ACC112 (cell line): ENCODE measurements around the gene LPP.
A peak's percentile ranks its signal among the peaks of the same experiment; 100 is the strongest.

Experiments used
- H2AFZ ChIP-seq: fragments of 200-600 bp; sonication (generic); one replicate; pipeline ENCODE4 v1.6.0; 2017; ENCODE audit warnings: antibody characterized with exemption, low read length; ENCODE audit not compliant: unreplicated experiment
- H3K27ac ChIP-seq: fragments of 200-600 bp; sonication (generic); 2 replicates; pipeline ENCODE4 v1.5.1; 2014; ENCODE audit warnings: low read depth, mild to moderate bottlenecking, antibody characterized with exemption, low read length, moderate library complexity
- H3K27me3 ChIP-seq: fragments of 200-600 bp; sonication (generic); 2 replicates; pipeline ENCODE4 v1.6.1; 2014; ENCODE audit warnings: mild to moderate bottlenecking, antibody characterized with exemption, low read length, moderate library complexity, mixed read lengths; ENCODE audit not compliant: insufficient read depth
- H3K36me3 ChIP-seq: fragments of 200-600 bp; sonication (generic); 2 replicates; pipeline ENCODE4 v1.6.1; 2016; ENCODE audit warnings: mild to moderate bottlenecking, antibody characterized with exemption, low read length, moderate library complexity, mixed read lengths; ENCODE audit not compliant: insufficient read depth
- H3K4me1 ChIP-seq: fragments of 200-600 bp; sonication (generic); one replicate; pipeline ENCODE4 v1.6.1; 2016; ENCODE audit warnings: low read length, mixed read lengths; ENCODE audit not compliant: insufficient read depth, unreplicated experiment, control insufficient read depth
- H3K4me3 ChIP-seq: fragments of 200-600 bp; sonication (generic); 2 replicates; pipeline ENCODE4 v1.5.1; 2014; ENCODE audit warnings: mild to moderate bottlenecking, low read depth, low read length
- H3K79me2 ChIP-seq: fragments of 200-600 bp; sonication (generic); one replicate; pipeline ENCODE4 v1.6.0; 2016; ENCODE audit warnings: low read length; ENCODE audit not compliant: control insufficient read depth, unreplicated experiment, insufficient read depth

The LPP gene

DNA sequence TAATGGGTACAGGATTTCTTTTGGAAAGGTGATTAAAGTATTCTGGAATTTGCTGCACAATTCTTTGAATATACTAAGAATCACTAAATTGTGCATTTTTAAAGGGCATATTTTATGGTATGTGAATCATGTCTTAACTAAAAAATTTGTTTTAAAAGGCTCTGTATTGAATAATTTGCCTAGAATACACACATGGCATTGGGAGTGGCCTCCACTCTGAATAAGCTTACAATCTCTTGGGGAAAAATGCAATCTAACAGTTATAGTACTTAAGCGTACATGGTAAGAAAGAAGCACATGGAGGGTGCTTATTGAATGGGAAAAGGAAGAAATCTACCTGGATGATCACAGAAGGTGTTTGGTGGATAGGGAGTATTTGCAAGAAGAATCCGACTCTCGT lies 385.1 kb downstream of the LPP start:
- Histone ChIP-seq H3K4me3 (no peak overlapping the region), H3K79me2 (peaks cover 4% of the 10 kb centered on the region), H3K4me1 (peaks cover 13% of the 10 kb centered on the region), H3K27ac (no peak overlapping the region), H2AFZ (no peak overlapping the region), H3K27me3 (no peaks in the 10 kb centered on the region), H3K36me3 (no peaks in the 10 kb centered on the region)

DNA sequence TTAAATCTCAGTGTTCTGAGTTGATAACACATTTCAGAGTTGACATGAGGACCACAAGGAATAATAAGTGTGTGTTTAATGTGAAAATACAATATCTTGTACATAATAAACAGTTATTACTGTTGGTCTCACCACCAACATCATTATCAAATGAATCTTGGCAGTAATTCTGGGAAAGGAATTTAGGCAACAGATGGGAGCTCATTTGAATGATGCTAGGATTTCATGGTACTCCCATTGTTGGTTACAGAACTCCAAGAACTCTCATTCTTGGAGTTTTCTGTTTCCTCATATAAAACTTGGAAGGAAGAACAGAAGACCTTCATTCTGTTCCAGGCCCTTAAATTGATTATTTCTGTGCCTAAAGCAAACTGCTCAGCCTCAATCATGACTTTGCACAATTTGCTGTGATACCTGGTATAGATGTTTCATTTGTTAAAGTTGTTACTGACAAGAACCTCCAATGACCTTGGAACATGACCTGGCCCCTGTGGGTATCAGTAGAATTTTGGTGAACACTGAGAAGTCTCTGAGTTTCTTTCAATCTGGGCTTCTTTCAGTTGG lies 385.8 kb downstream of the LPP start:
- peaks cover 6% of the 10 kb centered on the region for H3K4me1 ChIP-seq
- no peak overlapping the region for H3K27ac ChIP-seq
- H3K27me3 ChIP-seq, result no peaks in the 10 kb centered on the region
- no peak overlapping the region for H2AFZ ChIP-seq
- no peaks in the 10 kb centered on the region for H3K79me2 ChIP-seq
- no peaks in the 10 kb centered on the region for H3K36me3 ChIP-seq
- H3K4me3 ChIP-seq, result no peak overlapping the region

DNA sequence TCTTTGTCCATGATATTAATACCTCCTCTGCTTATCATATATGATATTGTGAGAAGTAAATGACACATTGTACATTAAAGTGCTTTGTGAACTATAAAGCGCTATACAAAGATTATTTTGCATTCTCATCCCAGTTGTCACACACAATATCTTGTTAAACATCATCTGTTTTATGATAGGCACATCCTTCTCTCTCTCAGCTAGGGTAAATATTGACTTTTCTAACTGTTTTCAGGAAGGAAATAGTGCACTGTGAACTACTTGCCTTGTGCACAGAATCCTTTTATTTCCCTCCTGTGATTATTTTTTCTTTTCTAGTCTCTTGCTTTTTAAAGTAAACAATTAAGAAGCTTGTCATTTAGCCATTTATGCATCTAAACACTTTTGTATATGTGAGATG lies 388.2 kb downstream of the LPP start:
- no peaks in the 10 kb centered on the region for H3K27me3 ChIP-seq
- H3K4me3 ChIP-seq, result no peak overlapping the region
- H2AFZ ChIP-seq, result no peak overlapping the region
- H3K36me3 ChIP-seq, result no peaks in the 10 kb centered on the region
- H3K4me1 ChIP-seq, result peaks cover 9% of the 10 kb centered on the region
- no peaks in the 10 kb centered on the region for H3K79me2 ChIP-seq
- no peak overlapping the region for H3K27ac ChIP-seq

DNA sequence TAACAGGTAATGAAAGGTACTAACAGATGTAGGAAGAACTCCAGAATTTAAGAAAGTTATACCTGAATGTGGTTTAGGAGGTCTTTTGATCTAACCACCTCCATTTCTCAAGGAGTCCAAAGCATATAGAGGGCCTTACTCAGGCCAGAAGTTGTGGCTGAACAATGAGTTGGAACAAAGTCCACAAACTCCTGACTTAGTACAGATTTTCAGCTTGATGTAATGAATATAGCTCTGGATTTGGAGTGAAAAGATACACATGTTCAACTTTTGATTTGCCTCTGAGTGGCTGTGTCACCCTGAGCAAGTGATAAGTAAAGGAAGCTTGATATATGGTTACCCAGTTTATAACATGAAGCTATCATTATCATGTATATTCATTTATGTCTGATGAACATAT lies 390.1 kb downstream of the LPP start:
- H3K4me1 ChIP-seq, result peaks cover 14% of the 10 kb centered on the region
- H2AFZ ChIP-seq, result no peak overlapping the region
- H3K36me3 ChIP-seq, result no peaks in the 10 kb centered on the region
- no peaks in the 10 kb centered on the region for H3K27me3 ChIP-seq
- H3K27ac ChIP-seq, result no peak overlapping the region
- H3K79me2 ChIP-seq, result no peaks in the 10 kb centered on the region
- no peak overlapping the region for H3K4me3 ChIP-seq

DNA sequence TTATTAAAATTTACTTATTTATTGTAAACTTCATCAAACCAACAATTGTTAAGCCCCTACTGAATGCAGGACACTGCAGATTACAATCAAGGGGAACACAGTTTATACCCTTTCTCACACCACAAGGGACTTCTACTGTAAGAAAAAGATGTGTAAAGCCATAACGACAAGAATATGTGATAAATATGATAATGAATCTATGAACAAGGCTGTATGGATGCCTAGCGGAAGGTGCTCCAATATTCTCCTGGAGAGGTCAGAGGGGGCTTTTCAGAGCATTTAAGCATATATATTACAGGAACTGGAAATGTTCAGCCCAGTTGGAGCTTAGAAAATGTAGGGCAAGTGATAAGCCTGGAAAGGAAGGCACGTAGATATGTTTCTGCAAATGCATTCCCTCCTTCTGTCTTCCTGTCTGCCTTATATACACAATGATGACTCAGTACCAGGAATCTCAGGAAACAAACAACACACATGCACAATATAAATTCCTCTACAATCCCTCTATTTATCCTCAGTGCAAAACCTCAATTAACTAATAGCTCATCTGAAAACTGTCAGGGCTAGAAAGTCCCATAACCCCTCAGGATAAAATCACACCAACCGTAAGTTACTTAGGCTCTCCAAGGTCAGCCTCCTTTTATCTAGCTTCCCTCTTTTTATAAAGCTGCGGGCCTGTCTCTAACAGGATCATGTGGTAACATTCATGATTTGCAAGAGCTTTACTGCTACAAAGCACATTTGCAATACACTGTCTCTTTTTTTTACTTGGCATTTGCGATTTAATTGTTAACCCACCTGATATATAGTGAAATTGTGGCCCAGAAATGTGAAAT lies 393.1 kb downstream of the LPP start:
- H3K79me2 ChIP-seq, result no peaks in the 10 kb centered on the region
- H3K4me3 ChIP-seq, result no peak overlapping the region
- peak overlapping the region; percentile 17; the same call in 1 of the 2 replicates for H3K27ac ChIP-seq
- peaks cover 14% of the 10 kb centered on the region for H3K4me1 ChIP-seq
- no peaks in the 10 kb centered on the region for H3K36me3 ChIP-seq
- H2AFZ ChIP-seq, result no peak overlapping the region
- no peaks in the 10 kb centered on the region for H3K27me3 ChIP-seq

DNA sequence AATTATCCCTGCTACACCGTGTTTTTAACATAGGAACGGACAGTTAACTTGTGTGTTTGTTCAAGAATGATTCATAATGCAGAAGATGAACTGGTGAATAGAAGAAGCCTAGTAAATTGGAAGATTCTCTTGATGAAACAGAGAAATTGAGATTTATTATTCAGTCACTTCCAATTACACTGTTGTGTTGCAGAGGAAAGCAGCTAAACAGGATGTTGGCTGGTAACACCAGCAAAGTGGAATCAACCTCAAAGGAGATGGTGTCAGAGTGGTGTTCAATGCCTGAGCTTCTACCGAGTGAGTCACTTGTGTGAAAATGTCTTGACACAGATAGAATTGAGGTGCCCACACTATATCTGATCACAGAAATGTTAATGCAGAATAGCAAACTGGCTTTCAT lies 399.6 kb downstream of the LPP start:
- no peak overlapping the region for H3K4me3 ChIP-seq
- H3K36me3 ChIP-seq, result no peaks in the 10 kb centered on the region
- H3K79me2 ChIP-seq, result no peaks in the 10 kb centered on the region
- H3K27me3 ChIP-seq, result no peaks in the 10 kb centered on the region
- H2AFZ ChIP-seq, result no peak overlapping the region
- no peak overlapping the region for H3K27ac ChIP-seq
- peaks cover 22% of the 10 kb centered on the region for H3K4me1 ChIP-seq

DNA sequence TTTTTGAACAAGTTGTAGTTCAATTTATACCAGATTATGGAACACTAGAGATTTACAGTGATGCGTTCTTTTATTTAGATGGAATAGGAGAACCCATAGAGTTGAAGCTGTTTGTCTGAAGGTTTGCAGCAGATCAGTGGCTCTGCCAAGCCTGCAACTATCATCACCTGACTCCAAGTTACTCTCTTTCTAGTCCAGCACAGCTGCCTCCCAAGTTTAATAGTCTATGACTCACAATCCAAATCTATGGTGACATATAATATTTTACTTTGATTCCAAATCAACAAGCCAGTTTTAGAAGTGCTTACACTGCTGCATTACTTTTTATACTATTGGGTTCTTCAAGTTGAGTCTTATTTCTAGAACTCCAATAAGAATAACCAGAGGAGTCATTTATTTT lies 400.4 kb downstream of the LPP start:
- no peaks in the 10 kb centered on the region for H3K27me3 ChIP-seq
- H2AFZ ChIP-seq, result no peak overlapping the region
- H3K79me2 ChIP-seq, result no peaks in the 10 kb centered on the region
- H3K4me1 ChIP-seq, result peaks cover 30% of the 10 kb centered on the region
- H3K27ac ChIP-seq, result no peak overlapping the region
- no peak overlapping the region for H3K4me3 ChIP-seq
- no peaks in the 10 kb centered on the region for H3K36me3 ChIP-seq

DNA sequence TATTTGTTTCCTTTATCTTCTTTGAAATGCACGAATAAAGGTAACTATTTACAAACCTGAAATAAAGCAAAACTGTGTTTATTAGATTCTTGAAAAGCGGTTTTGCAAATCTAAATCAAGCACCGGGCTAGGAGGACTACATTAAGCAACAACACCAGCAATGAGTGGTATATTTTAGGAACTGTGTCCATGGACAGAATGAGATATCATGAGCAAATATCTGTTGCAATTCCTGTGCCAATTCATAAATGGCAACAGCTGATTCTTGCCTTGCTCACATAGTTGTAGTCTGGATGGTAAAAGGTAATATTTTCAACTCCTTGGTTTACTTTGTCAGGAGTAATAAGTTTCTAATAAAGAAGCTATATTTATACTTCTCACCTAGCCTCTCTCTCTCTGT lies 403.3 kb downstream of the LPP start:
- Histone ChIP-seq H3K36me3 (no peaks in the 10 kb centered on the region), H3K4me3 (no peak overlapping the region), H3K27me3 (no peaks in the 10 kb centered on the region), H2AFZ (no peak overlapping the region), H3K27ac (no peak overlapping the region), H3K79me2 (no peaks in the 10 kb centered on the region), H3K4me1 (peaks cover 30% of the 10 kb centered on the region)

DNA sequence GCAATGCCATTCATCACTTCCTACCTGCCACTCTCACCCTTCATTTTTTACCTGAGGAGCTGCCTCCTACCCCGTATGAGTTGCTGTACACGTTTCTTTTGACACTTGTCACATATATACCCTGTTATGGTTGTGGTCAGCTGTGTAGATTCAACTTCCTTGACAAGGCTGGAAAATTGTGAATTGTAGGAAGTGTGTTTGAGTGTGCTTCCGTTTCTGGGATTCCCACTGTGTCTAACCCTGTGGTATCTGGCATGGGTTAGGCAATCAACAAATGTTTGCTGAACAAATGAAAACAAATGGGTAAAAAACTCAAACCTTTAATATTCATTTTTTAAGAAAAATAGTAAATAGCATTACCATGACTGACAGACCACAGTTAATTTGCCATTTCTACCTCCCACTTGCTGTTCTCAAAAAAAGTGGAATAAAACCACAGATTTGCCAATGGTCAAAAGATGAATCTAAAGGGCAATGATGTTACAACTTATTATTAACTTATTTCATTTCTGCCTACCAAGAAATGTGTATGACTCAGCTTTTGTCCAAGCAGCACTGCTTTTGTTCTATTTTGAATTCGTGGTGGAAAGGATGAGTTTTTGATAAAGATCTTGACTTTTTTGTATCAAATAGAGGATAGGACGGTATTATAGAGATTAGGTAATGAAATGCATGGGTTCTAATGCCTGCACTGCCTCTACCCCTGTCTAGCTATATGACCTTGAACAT lies 404.6 kb downstream of the LPP start:
- H3K4me3 ChIP-seq, result 0 out of 2 replicates have a peak overlapping the region, but pooled peaks have one; percentile 27
- H3K27ac ChIP-seq, result peak overlapping the region; percentile 58
- H3K36me3 ChIP-seq, result no peaks in the 10 kb centered on the region
- H3K4me1 ChIP-seq, result peaks cover 28% of the 10 kb centered on the region
- no peak overlapping the region for H2AFZ ChIP-seq
- no peaks in the 10 kb centered on the region for H3K79me2 ChIP-seq
- no peaks in the 10 kb centered on the region for H3K27me3 ChIP-seq

DNA sequence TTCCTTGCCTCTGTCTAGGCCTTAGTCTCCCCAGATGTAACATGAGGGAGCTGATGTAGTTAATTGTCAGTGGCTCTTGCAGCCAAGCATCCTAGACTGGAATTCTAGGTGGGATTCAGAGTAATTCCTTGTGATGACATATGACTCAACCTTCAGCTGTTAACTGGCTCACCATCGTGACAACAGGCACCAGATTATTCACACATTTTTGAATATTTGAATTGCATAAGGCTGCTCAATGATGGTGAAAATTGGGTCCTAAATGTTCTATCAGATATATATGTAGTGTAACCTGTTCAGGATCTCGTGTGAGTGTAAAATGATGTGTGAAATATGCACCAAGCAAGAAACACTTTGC lies 405.1 kb downstream of the LPP start:
- H3K4me1 ChIP-seq, result peaks cover 23% of the 10 kb centered on the region
- no peaks in the 10 kb centered on the region for H3K36me3 ChIP-seq
- no peak overlapping the region for H2AFZ ChIP-seq
- no peaks in the 10 kb centered on the region for H3K79me2 ChIP-seq
- no peaks in the 10 kb centered on the region for H3K27me3 ChIP-seq
- H3K27ac ChIP-seq, result peak overlapping the region; percentile 58
- H3K4me3 ChIP-seq, result 0 out of 2 replicates have a peak overlapping the region, but pooled peaks have one; percentile 27
